A673 (cell line): ENCODE data around the gene SLC5A5. TPM values are rescaled to one million over a fixed set of nuclear protein-coding genes. Genes with fewer than 3 reads are reported as not detected.

Experiments
- BruUV-seq: library from RNA; stranded (reverse); fragments of 400-500 nt; replicated peaks from 2 replicates; lab custom pipeline; 2021; lab: Mats Ljungman, UMichigan
- CTCF ChIA-PET: fragments of 300-600 bp; sonication (Branson Sonifier 250); formaldehyde crosslinking; loops from one replicate; lab custom pipeline; 2022; ENCODE audit warnings: antibody characterized with exemption; lab: Charles Lee
- POLR2A ChIA-PET: fragments of 300-600 bp; sonication (Branson Sonifier 250); formaldehyde crosslinking; loops from one replicate; lab custom pipeline; 2022; ENCODE audit warnings: antibody characterized with exemption; ENCODE audit not compliant: low non-redundant PET; lab: Charles Lee
- DNase-seq: peaks from one replicate; pipeline ENCODE4 v3.0.0-alpha.2; 2015; ENCODE audit warnings: low spot score
- H3K27ac ChIP-seq: fragments of 200-600 bp; sonication (generic); 2 replicates; pipeline ENCODE4 v1.5.1; 2016; ENCODE audit warnings: mixed run types, low read depth, mild to moderate bottlenecking, mixed read lengths, antibody characterized with exemption, low read length; ENCODE audit not compliant: poor library complexity, severe bottlenecking
- H3K27me3 ChIP-seq: fragments of 200-600 bp; sonication (generic); replicated peaks from 2 replicates; pipeline ENCODE4 v1.6.1; 2017; ENCODE audit warnings: mixed run types, low read depth, mild to moderate bottlenecking, mixed read lengths, antibody characterized with exemption, low read length; ENCODE audit not compliant: insufficient read depth, poor library complexity
- H3K36me3 ChIP-seq: fragments of 200-600 bp; sonication (generic); 2 replicates; pipeline ENCODE4 v1.6.1; 2016; ENCODE audit warnings: mixed run types, mild to moderate bottlenecking, mixed read lengths, antibody characterized with exemption, low read length; ENCODE audit not compliant: insufficient read depth, poor library complexity, severe bottlenecking
- H3K4me1 ChIP-seq: fragments of 200-600 bp; sonication (generic); 2 replicates; pipeline ENCODE4 v1.6.1; 2017; ENCODE audit warnings: mixed run types, mild to moderate bottlenecking, mixed read lengths, antibody characterized with exemption, low read length; ENCODE audit not compliant: insufficient read depth, poor library complexity, severe bottlenecking
- H3K4me3 ChIP-seq: fragments of 200-600 bp; sonication (generic); 2 replicates; pipeline ENCODE4 v1.5.1; 2016; ENCODE audit warnings: low read depth, mixed run types, mild to moderate bottlenecking, mixed read lengths, low read length; ENCODE audit not compliant: poor library complexity, severe bottlenecking
- H3K9me3 ChIP-seq: fragments of 200-600 bp; sonication (generic); 2 replicates; pipeline ENCODE4 v1.6.1; 2016; ENCODE audit warnings: mixed run types, low read depth, mild to moderate bottlenecking, mixed read lengths, antibody characterized with exemption, low read length; ENCODE audit not compliant: poor library complexity, severe bottlenecking
- CTCF ChIP-seq: fragments of 300-800, 200-600 bp; sonication (generic); conservative IDR thresholded peaks from 2 replicates; pipeline ENCODE4 v1.5.1; 2017; ENCODE audit warnings: low read depth, mild to moderate bottlenecking, antibody characterized with exemption, low read length, moderate library complexity, mixed read lengths
- EZH2 ChIP-seq: fragments of 200-600 bp; sonication (generic); IDR thresholded peaks from 2 replicates; pipeline ENCODE4 v1.6.1; 2017; ENCODE audit warnings: borderline replicate concordance, low read depth, mild to moderate bottlenecking, mixed read lengths, antibody characterized with exemption, low read length; ENCODE audit not compliant: poor library complexity, severe bottlenecking
- intact Hi-C: fragments of 100-400 bp; cut with micrococcal nuclease; formaldehyde crosslinking; loops from one replicate; pipeline ENCODE4 v1.10.0; 2022; ENCODE audit not compliant: unreplicated experiment
- total RNA-seq: library from RNA; stranded (reverse); gene quantifications from 2 replicates; pipeline ENCODE4 v1.2.3, GENCODE V29; 2021

Gene SLC5A5
- total RNA-seq, 1 experiment from 2014 or later: not detected

DNA sequence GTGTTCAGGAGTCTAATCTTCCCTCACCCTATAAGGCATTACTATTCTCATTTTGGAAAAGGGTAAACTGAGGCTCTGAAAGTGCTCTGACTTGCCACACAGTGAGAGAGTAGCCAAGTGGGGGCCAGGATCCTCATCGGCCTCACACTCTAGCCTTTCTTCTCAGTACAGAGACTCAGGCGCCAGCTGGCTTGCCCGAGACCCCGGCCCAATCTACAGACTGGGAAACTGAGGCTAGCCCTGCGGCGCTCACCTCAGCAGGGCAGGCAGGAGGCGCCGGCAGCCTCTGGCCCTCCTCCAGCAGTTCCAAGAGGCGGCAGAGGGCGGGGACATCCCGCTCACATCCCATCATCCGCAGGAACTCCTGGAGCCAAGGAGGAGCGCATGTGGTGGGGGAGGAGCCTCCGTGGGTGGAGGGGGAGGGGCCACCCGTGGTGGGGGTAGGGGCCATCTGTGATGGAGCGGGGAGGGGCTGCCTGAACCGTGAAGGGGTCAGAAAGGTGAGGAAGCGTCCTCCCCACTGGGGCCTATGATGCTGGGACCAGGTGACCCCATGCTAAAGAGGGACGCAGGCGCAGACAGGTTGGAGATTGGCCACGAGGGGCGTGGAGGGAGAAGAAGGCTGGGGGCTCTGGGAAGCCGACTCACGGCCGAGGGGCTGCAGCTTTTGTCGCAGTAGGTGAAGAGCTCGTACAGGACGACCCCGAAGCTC lies 41.7 kb upstream of the SLC5A5 start:
- Histone ChIP-seq H3K27me3 (no peaks in the 10 kb centered on the region), H3K4me3 (no peak overlapping the region), H3K4me1 (no peaks in the 10 kb centered on the region), H3K9me3 (no peaks in the 10 kb centered on the region), H3K27ac (no peak overlapping the region), H3K36me3 (no peaks in the 10 kb centered on the region)
- no peak for DNase-seq
- BruUV-seq: no TSS peak
- intact Hi-C loops: no loop called here
- POLR2A ChIA-PET: no interaction called here
- CTCF ChIA-PET: no interaction called here
- no peak for TF ChIP-seq EZH2
- no peak for TF ChIP-seq CTCF

- DNase-seq: peak; percentile 40
- ChIA-PET POLR2A (no interaction called here), CTCF (interaction anchor here (0.5 kb wide), 1 partner anchor 728 kb away, joined by 3 read pairs; no protein-coding TSS in a partner anchor)
- no peak overlapping the region for H3K4me3 ChIP-seq
- no peaks in the 10 kb centered on the region for H3K36me3 ChIP-seq
- no peaks in the 10 kb centered on the region for H3K9me3 ChIP-seq
- H3K4me1 ChIP-seq: no peaks in the 10 kb centered on the region
- no TSS peak for BruUV-seq
- no peak overlapping the region for H3K27ac ChIP-seq
- intact Hi-C loops: no loop called here
- TF ChIP-seq CTCF (no peak), EZH2 (no peak)
- no peaks in the 10 kb centered on the region for H3K27me3 ChIP-seq
Observed at GRCh38 chr19:17830567-17831418, 41.0 kb upstream of the SLC5A5 start.

DNA sequence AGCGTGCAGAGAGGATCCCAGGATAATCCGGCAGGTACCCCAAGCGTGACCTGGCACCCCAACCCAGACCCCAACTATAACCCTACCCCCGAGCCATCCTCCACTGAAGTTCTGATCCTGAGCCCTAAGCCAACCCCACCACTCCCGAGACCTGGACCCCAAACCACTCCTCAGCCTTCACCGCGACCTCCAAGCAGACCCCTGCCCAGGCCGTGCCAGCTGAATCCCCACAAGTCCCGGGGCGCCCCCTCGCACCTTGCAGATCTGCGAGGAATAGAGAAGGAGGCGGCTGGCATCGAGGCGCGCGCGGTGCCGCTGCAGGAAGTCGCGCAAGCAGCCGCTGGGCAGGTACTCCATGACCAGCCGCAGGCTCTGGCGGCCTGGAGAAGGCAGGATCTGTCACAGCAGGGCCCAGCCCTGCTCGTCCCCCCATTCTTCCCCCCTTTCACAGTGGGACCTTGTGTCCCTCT lies 40.3 kb upstream of the SLC5A5 start:
- intact Hi-C loops: no loop called here
- ChIA-PET CTCF (interaction anchor here (0.5 kb wide), 1 partner anchor 729 kb away, joined by 3 read pairs; no protein-coding TSS in a partner anchor), POLR2A (no interaction called here)
- no peaks in the 10 kb centered on the region for H3K27me3 ChIP-seq
- H3K4me1 ChIP-seq: no peaks in the 10 kb centered on the region
- H3K36me3 ChIP-seq: no peaks in the 10 kb centered on the region
- no peak for DNase-seq
- TF ChIP-seq CTCF (no peak), EZH2 (no peak)
- no peaks in the 10 kb centered on the region for H3K9me3 ChIP-seq
- no peak overlapping the region for H3K4me3 ChIP-seq
- BruUV-seq: no TSS peak
- no peak overlapping the region for H3K27ac ChIP-seq
